Endothelial cell of umbilical vein (primary cell): Measurements from ENCODE around the gene ANAPC2. TPM values are rescaled to one million over a fixed set of nuclear protein-coding genes. Genes with fewer than 3 reads are reported as not detected.

Experiments
- BruUV-seq: library from RNA; stranded (reverse); fragments of 400-500 nt; replicated peaks from 2 replicates; lab custom pipeline; 2021; lab: Mats Ljungman, UMichigan
- CTCF ChIA-PET: fragments of 300-600, 350-600 bp; sonication (Branson Sonifier 250); formaldehyde crosslinking; loops from one replicate; lab custom pipeline; 2021; ENCODE audit warnings: antibody characterized with exemption, inconsistent platforms; lab: Charles Lee
- POLR2A ChIA-PET: fragments of 300-600, 350-600 bp; sonication (Branson Sonifier 250); formaldehyde crosslinking; loops from one replicate; lab custom pipeline; 2021; ENCODE audit warnings: antibody characterized with exemption, inconsistent platforms; lab: Charles Lee
- DNase-seq: peaks from one replicate; pipeline ENCODE4 v3.0.0-alpha.2; 2011; ENCODE audit warnings: low read depth, low spot score
- FAIRE-seq: peaks from 2 replicates; lab custom pipeline; 2011; peaks lifted over from hg19 to GRCh38; lab: Jason Lieb, UNC
- H2AFZ ChIP-seq: 2 replicates; pipeline ENCODE4 v1.6.0; 2012; ENCODE audit warnings: low read depth, low read length, control low read depth, inconsistent platforms
- H3K27ac ChIP-seq: 2 replicates; pipeline ENCODE4 v1.5.1; 2011; ENCODE audit warnings: low read depth, mild to moderate bottlenecking, control low read depth, low read length, moderate library complexity; ENCODE audit not compliant: insufficient read depth
- H3K27me3 ChIP-seq, 2 experiments: 2 replicates each; pipeline versions ENCODE4 v1.6.0 to v1.6.1; 2011; ENCODE audit warnings: low read length in 2 of 2, mixed read lengths in 1 of 2; ENCODE audit not compliant: control insufficient read depth in 2 of 2, insufficient read depth in 2 of 2
- H3K36me3 ChIP-seq, 2 experiments: 2 replicates in 1 of 2; 3 replicates in 1 of 2; pipeline ENCODE4 v1.5.1; 2011; ENCODE audit warnings: low read length in 2 of 2, mild to moderate bottlenecking in 1 of 2, moderate library complexity in 1 of 2; ENCODE audit not compliant: control insufficient read depth in 2 of 2, insufficient read depth in 2 of 2; ENCODE audit errors: extremely low read depth in 1 of 2
- H3K4me1 ChIP-seq: 3 replicates; pipeline ENCODE4 v1.5.1; 2011; ENCODE audit warnings: mild to moderate bottlenecking, low read length; ENCODE audit not compliant: control insufficient read depth, insufficient read depth; ENCODE audit errors: extremely low read depth
- H3K4me2 ChIP-seq: 2 replicates; pipeline ENCODE4 v1.6.1; 2011; ENCODE audit warnings: low read length, control low read depth, mixed read lengths; ENCODE audit not compliant: insufficient read depth
- H3K4me3 ChIP-seq, 3 experiments: fragments of 200-600 bp in 1 of 3; sonication (generic), shearing (Covaris generic) in 1 of 3; replicated peaks in 1 of 3; 2 replicates each; pipeline ENCODE4 v1.5.1; 2011 to 2016; ENCODE audit warnings: control low read depth in 3 of 3, low read length in 3 of 3, mild to moderate bottlenecking in 2 of 3, inconsistent platforms in 1 of 3, low read depth in 1 of 3, moderate library complexity in 1 of 3; ENCODE audit not compliant: insufficient read depth in 1 of 3
- H3K79me2 ChIP-seq: 2 replicates; pipeline ENCODE4 v1.6.0; 2012; ENCODE audit warnings: low read length, inconsistent platforms; ENCODE audit not compliant: control insufficient read depth, insufficient read depth
- H3K9ac ChIP-seq: replicated peaks from 2 replicates; pipeline ENCODE3; 2011; ENCODE audit warnings: low read length, control low read depth; ENCODE audit not compliant: insufficient read depth; ENCODE audit errors: extremely low read depth
- H3K9me1 ChIP-seq: replicated peaks from 3 replicates; pipeline ENCODE4 v1.6.0; 2011; ENCODE audit warnings: mild to moderate bottlenecking, low read length; ENCODE audit not compliant: control insufficient read depth, insufficient read depth; ENCODE audit errors: extremely low read depth
- H3K9me3 ChIP-seq: replicated peaks from 2 replicates; pipeline ENCODE4 v1.5.1; 2012; ENCODE audit warnings: low read length, inconsistent platforms; ENCODE audit not compliant: control insufficient read depth, insufficient read depth
- H4K20me1 ChIP-seq: replicated peaks from 2 replicates; pipeline ENCODE3; 2011; ENCODE audit warnings: mild to moderate bottlenecking, low read length; ENCODE audit not compliant: control insufficient read depth, insufficient read depth; ENCODE audit errors: extremely low read depth
- EZH2 ChIP-seq: IDR thresholded peaks from 2 replicates; pipeline ENCODE4 v1.6.1; 2012; ENCODE audit warnings: borderline replicate concordance, low read depth, mild to moderate bottlenecking, moderate library complexity, low read length, inconsistent platforms; ENCODE audit not compliant: severe bottlenecking
- FOS ChIP-seq: IDR thresholded peaks from 2 replicates; pipeline ENCODE4 v1.6.1; 2011; ENCODE audit warnings: mild to moderate bottlenecking, low read length, moderate library complexity, borderline replicate concordance; ENCODE audit not compliant: insufficient read depth
- GATA2 ChIP-seq: IDR thresholded peaks from 2 replicates; pipeline ENCODE4 v1.7.0; 2011; ENCODE audit warnings: low read depth, mild to moderate bottlenecking, moderate library complexity, mixed read lengths, low read length; ENCODE audit not compliant: insufficient read length, insufficient read depth
- JUN ChIP-seq: IDR thresholded peaks from 2 replicates; pipeline ENCODE4 v1.6.1; 2011; ENCODE audit warnings: borderline replicate concordance, low read depth; ENCODE audit not compliant: insufficient read length, insufficient read depth
- MYC ChIP-seq: IDR thresholded peaks from one replicate; pipeline ENCODE4 v1.6.1; 2011; ENCODE audit warnings: mild to moderate bottlenecking, low read depth, low read length
- POLR2A ChIP-seq: IDR thresholded peaks from 2 replicates; pipeline ENCODE4 v1.6.1; 2012; ENCODE audit warnings: low read depth, mild to moderate bottlenecking, control low read depth, low read length
- POLR2AphosphoS5 ChIP-seq: IDR thresholded peaks from 2 replicates; pipeline ENCODE4 v1.6.1; 2012; ENCODE audit warnings: low read depth, mild to moderate bottlenecking, control low read depth, low read length, moderate library complexity; ENCODE audit not compliant: insufficient read depth
- dilution Hi-C: fragments of 300-500 bp; cut with MboI; formaldehyde crosslinking; loops from one replicate; pipeline ENCODE4 v1.15.0; 2019; ENCODE audit warnings: low sequenced_read_pairs; ENCODE audit not compliant: extremely low pct_ligation_motif_present
- intact Hi-C: fragments of 100-400 bp; cut with micrococcal nuclease; formaldehyde crosslinking; loops from one replicate; pipeline ENCODE4 v1.10.0; 2022
- polyA plus RNA-seq, 4 experiments: library from polyadenylated mRNA; depleted of rRNA in 3 of 4; stranded (reverse) in 3 of 4; unstranded in 1 of 4; fragments of >200 nt; gene quantifications; 2 replicates each; pipeline versions ENCODE4 v1.2.1 to v1.2.3, GENCODE V29; 2011 to 2012; ENCODE audit warnings: missing spikeins in 1 of 4
- total RNA-seq: library from RNA; stranded (reverse); gene quantifications from 2 replicates; pipeline ENCODE4 v1.2.3, GENCODE V29; 2021
- TF ChIP-seq, protein P1 (sequence below): IDR thresholded peaks from 2 replicates; pipeline ENCODE4 v1.6.1; 2011; ENCODE audit not compliant: insufficient read depth, insufficient read length
- TF ChIP-seq, protein P2 (sequence below), 2 donors: IDR thresholded peaks; 1 replicate in 1 of 2; 2 replicates in 1 of 2; pipeline ENCODE4 v1.5.1; 2011; ENCODE audit warnings: low read length in 2 of 2, mild to moderate bottlenecking in 2 of 2, moderate library complexity in 2 of 2, control low read depth in 1 of 2, inconsistent platforms in 1 of 2, low read depth in 1 of 2; ENCODE audit not compliant: insufficient read depth in 1 of 2; ENCODE audit errors: extremely low read depth in 1 of 2

ANAPC2 gene
- total and polyA plus RNA-seq, 2 donors (not counting 3 experiments of a cell fraction or from before 2014, with no cell fraction given) = 44.8 to 69.2 TPM

DNA sequence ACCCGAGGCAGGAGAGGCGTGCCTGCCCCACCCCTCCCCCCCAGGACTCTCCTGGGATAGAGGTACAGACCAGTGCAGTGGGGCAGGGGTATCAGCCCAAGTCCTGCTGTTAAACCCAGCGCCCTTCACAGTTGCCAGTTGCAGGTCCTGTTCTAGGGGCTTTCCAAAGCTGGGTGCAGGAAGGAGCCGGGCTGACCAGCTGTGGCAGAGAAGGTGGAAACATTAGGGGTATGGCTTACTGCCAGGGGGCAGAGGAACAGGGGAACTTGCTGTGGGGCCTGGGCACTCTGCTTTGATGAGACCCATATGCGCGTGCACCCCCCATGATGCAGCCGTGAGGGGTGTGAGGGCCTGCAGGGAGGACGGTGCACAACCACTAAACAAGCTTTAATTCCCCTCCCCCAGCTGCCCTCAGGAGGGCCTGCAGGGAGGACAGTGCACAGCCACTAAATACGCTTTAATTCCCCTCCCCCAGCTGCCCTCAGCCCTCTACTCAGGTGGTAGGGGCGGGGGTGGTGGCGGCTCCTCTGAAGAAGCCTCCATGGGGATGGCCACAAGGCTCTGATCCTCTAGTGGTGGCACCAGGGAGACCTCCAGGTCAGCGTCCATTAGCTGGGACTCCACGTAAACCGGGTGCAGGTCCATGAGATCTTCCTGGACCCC, 17.7 kb downstream of the ANAPC2 start:
- dilution Hi-C loops = no loop called here
- Histone ChIP-seq H3K4me1 (no peaks in the 10 kb centered on the region), H3K4me2 (no peak overlapping the region), H3K9ac (no peak overlapping the region), H3K4me3 (no peak overlapping the region), H3K79me2 (no peaks in the 10 kb centered on the region), H3K27me3 (peaks cover 23 to 29% of the 10 kb centered on the region in 2 experiments), H3K9me1 (no peaks in the 10 kb centered on the region), H3K9me3 (no peaks in the 10 kb centered on the region), H3K27ac (no peak overlapping the region), H2AFZ (no peak overlapping the region), H4K20me1 (no peaks in the 10 kb centered on the region), H3K36me3 (no peaks in the 10 kb centered on the region)
- TF ChIP-seq GATA2 = no peak
- TF ChIP-seq JUN = no peak
- TF ChIP-seq, protein P1, sequence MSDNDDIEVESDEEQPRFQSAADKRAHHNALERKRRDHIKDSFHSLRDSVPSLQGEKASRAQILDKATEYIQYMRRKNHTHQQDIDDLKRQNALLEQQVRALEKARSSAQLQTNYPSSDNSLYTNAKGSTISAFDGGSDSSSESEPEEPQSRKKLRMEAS = no peak
- TF ChIP-seq POLR2A = no peak
- TF ChIP-seq MYC = no peak
- TF ChIP-seq EZH2 = no peak
- TF ChIP-seq, protein P2, sequence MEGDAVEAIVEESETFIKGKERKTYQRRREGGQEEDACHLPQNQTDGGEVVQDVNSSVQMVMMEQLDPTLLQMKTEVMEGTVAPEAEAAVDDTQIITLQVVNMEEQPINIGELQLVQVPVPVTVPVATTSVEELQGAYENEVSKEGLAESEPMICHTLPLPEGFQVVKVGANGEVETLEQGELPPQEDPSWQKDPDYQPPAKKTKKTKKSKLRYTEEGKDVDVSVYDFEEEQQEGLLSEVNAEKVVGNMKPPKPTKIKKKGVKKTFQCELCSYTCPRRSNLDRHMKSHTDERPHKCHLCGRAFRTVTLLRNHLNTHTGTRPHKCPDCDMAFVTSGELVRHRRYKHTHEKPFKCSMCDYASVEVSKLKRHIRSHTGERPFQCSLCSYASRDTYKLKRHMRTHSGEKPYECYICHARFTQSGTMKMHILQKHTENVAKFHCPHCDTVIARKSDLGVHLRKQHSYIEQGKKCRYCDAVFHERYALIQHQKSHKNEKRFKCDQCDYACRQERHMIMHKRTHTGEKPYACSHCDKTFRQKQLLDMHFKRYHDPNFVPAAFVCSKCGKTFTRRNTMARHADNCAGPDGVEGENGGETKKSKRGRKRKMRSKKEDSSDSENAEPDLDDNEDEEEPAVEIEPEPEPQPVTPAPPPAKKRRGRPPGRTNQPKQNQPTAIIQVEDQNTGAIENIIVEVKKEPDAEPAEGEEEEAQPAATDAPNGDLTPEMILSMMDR (IDR thresholded peaks at IDR 0.05; ENCODE audit: extremely low read depth in 1 of 2, insufficient read depth in 1 of 2, low read depth in 1 of 2, low read length in 2 of 2) = no peak
- TF ChIP-seq POLR2AphosphoS5 = no peak
- TF ChIP-seq FOS = no peak
- intact Hi-C loops = no loop called here
- ChIA-PET CTCF (interaction anchor here (1.2 kb wide), 1 partner anchor 8 kb away, joined by 4 read pairs; no protein-coding TSS in a partner anchor), POLR2A (no interaction called here)
- BruUV-seq = no TSS peak
- no peak for DNase-seq
- no peak for FAIRE-seq
